Panc1 (cell line): Measurements from ENCODE around the gene MYEF2. TPM values are rescaled to one million over a fixed set of nuclear protein-coding genes. Genes with fewer than 3 reads are reported as not detected.

Experiments used
- ATAC-seq: fragments of 200-7000 bp; cut with Tn5 transposase; 2 replicates; pipeline ENCODE4 v1.9.1; 2020; ENCODE audit warnings: mild to moderate bottlenecking, moderate library complexity
- BruUV-seq: library from RNA; stranded (reverse); fragments of 400-500 nt; replicated peaks from 2 replicates; lab custom pipeline; 2021; lab: Mats Ljungman, UMichigan
- CTCF ChIA-PET: fragments of 300-600 bp; sonication (Branson Sonifier 250); formaldehyde crosslinking; loops from one replicate; lab custom pipeline; 2022; ENCODE audit warnings: antibody characterized with exemption; lab: Charles Lee
- POLR2A ChIA-PET: fragments of 300-600 bp; sonication (Branson Sonifier 250); formaldehyde crosslinking; loops from one replicate; lab custom pipeline; 2022; ENCODE audit warnings: antibody characterized with exemption; lab: Charles Lee
- DNase-seq: peaks from one replicate; pipeline ENCODE4 v3.0.0-alpha.2; 2010; ENCODE audit warnings: low read depth, low spot score
- H3K27ac ChIP-seq: 2 replicates; pipeline ENCODE4 v1.5.1; 2011; ENCODE audit warnings: mild to moderate bottlenecking, low read length, inconsistent platforms
- H3K27me3 ChIP-seq: fragments of 200-500 bp; sonication (Bioruptor generic); 2 replicates; pipeline ENCODE4 v1.6.0; 2014; ENCODE audit warnings: low read length, inconsistent platforms; ENCODE audit not compliant: control insufficient read depth, insufficient read depth
- H3K36me3 ChIP-seq: fragments of 200-500 bp; sonication (Bioruptor generic); 2 replicates; pipeline ENCODE4 v1.5.1; 2014; ENCODE audit warnings: inconsistent platforms, mild to moderate bottlenecking, low read length, moderate library complexity; ENCODE audit not compliant: control insufficient read depth, insufficient read depth
- H3K4me1 ChIP-seq: 2 replicates; pipeline ENCODE4 v1.5.1; 2011; ENCODE audit warnings: inconsistent platforms, mild to moderate bottlenecking, low read length, moderate library complexity; ENCODE audit not compliant: control insufficient read depth, insufficient read depth
- H3K4me3 ChIP-seq, 2 experiments: 2 replicates each; pipeline ENCODE4 v1.5.1; 2011 to 2012; ENCODE audit warnings: low read depth in 2 of 2, low read length in 2 of 2, mild to moderate bottlenecking in 2 of 2, inconsistent platforms in 1 of 2, moderate library complexity in 1 of 2
- H3K9me3 ChIP-seq: fragments of 200-500 bp; sonication (Bioruptor generic); 2 replicates; pipeline ENCODE4 v1.5.1; 2014; ENCODE audit warnings: low read depth, mild to moderate bottlenecking, inconsistent platforms, low read length, moderate library complexity; ENCODE audit not compliant: control insufficient read depth, insufficient read depth
- CTCF ChIP-seq: fragments of 450-650 bp; IDR thresholded peaks from 2 replicates; pipeline ENCODE4 v1.5.1; 2017; ENCODE audit warnings: mild to moderate bottlenecking
- POLR2AphosphoS5 ChIP-seq: IDR thresholded peaks from 2 replicates; pipeline ENCODE4 v1.6.1; 2012; ENCODE audit warnings: mild to moderate bottlenecking, low read depth, low read length, moderate library complexity
- SIN3A ChIP-seq: IDR thresholded peaks from 2 replicates; pipeline ENCODE4 v1.6.1; 2012; ENCODE audit warnings: low read depth, mild to moderate bottlenecking, low read length, moderate library complexity, borderline replicate concordance; ENCODE audit not compliant: insufficient read depth
- TCF7L2 ChIP-seq: IDR thresholded peaks from 2 replicates; pipeline ENCODE4 v1.6.1; 2011; ENCODE audit warnings: mild to moderate bottlenecking, low read depth, low read length, inconsistent platforms
- in situ Hi-C: cut with HindIII; loops from 2 replicates; pipeline ENCODE4 v1.10.0; 2016; ENCODE audit warnings: low sequenced_read_pairs, low pct_unique_long_range_greater_than_20kb
- intact Hi-C: fragments of 100-400 bp; cut with micrococcal nuclease; formaldehyde crosslinking; loops from one replicate; pipeline ENCODE4 v1.10.0; 2022; ENCODE audit not compliant: unreplicated experiment
- total RNA-seq: library from RNA; stranded (reverse); gene quantifications from one replicate; pipeline ENCODE4 v1.2.1, GENCODE V29; 2021; ENCODE audit not compliant: unreplicated experiment
- TF ChIP-seq, protein P1 (sequence below), 2 experiments: IDR thresholded peaks; 2 replicates each; pipeline ENCODE4 v1.6.1; 2011 to 2012; ENCODE audit warnings: low read depth in 2 of 2, control low read depth in 1 of 2, low read length in 1 of 2, mild to moderate bottlenecking in 1 of 2, moderate library complexity in 1 of 2; ENCODE audit not compliant: insufficient read depth in 1 of 2

The MYEF2 gene
- total RNA-seq, 1 experiment from 2014 or later = 71.3 TPM

DNA sequence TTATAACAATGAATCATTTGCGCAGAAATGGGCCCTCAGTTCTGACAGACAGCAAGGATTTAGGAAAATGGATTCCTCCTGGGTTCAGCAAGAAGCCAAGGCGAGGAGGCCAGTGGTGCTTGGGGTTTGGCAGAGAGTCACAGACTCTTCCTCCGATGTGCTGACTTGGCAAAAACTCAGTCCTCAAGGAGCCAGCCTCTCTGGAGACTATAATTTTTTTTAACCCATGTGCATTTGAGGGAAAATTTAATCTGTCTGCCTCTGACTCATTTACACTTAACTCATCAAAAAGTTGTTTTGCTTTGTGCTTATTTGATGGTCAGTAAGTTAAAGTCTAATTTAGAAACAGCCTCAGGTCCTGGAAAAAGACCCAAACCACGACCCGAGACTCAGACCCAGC lies 91.5 kb downstream of the MYEF2 start:
- Histone ChIP-seq H3K27me3 (no peaks in the 10 kb centered on the region), H3K4me1 (no peaks in the 10 kb centered on the region), H3K4me3 (no peak overlapping the region), H3K36me3 (no peaks in the 10 kb centered on the region), H3K27ac (no peak overlapping the region), H3K9me3 (no peaks in the 10 kb centered on the region)
- BruUV-seq = no TSS peak
- no peak for DNase-seq
- in situ Hi-C loops (no loop called here), intact Hi-C loops (no loop called here)
- no peak for ATAC-seq
- TF ChIP-seq SIN3A = no peak
- TF ChIP-seq, protein P1, sequence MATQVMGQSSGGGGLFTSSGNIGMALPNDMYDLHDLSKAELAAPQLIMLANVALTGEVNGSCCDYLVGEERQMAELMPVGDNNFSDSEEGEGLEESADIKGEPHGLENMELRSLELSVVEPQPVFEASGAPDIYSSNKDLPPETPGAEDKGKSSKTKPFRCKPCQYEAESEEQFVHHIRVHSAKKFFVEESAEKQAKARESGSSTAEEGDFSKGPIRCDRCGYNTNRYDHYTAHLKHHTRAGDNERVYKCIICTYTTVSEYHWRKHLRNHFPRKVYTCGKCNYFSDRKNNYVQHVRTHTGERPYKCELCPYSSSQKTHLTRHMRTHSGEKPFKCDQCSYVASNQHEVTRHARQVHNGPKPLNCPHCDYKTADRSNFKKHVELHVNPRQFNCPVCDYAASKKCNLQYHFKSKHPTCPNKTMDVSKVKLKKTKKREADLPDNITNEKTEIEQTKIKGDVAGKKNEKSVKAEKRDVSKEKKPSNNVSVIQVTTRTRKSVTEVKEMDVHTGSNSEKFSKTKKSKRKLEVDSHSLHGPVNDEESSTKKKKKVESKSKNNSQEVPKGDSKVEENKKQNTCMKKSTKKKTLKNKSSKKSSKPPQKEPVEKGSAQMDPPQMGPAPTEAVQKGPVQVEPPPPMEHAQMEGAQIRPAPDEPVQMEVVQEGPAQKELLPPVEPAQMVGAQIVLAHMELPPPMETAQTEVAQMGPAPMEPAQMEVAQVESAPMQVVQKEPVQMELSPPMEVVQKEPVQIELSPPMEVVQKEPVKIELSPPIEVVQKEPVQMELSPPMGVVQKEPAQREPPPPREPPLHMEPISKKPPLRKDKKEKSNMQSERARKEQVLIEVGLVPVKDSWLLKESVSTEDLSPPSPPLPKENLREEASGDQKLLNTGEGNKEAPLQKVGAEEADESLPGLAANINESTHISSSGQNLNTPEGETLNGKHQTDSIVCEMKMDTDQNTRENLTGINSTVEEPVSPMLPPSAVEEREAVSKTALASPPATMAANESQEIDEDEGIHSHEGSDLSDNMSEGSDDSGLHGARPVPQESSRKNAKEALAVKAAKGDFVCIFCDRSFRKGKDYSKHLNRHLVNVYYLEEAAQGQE (IDR thresholded peaks at IDR 0.05; ENCODE audit: insufficient read depth in 1 of 2, low read depth in 2 of 2, low read length in 1 of 2) = no peak
- no peak for TF ChIP-seq TCF7L2
- TF ChIP-seq CTCF = no peak
- TF ChIP-seq POLR2AphosphoS5 = no peak
- ChIA-PET CTCF (no interaction called here), POLR2A (no interaction called here)

- ChIA-PET CTCF (interaction anchor here (0.7 kb wide), 1 partner anchor 261 kb away, joined by 3 read pairs; no protein-coding TSS in a partner anchor), POLR2A (no interaction called here)
- Histone ChIP-seq H3K4me1 (no peaks in the 10 kb centered on the region), H3K36me3 (no peaks in the 10 kb centered on the region), H3K27me3 (no peaks in the 10 kb centered on the region), H3K27ac (no peak overlapping the region), H3K4me3 (no peak overlapping the region), H3K9me3 (no peaks in the 10 kb centered on the region)
- in situ Hi-C loops (no loop called here), intact Hi-C loops (no loop called here)
- TF ChIP-seq SIN3A = no peak
- no peak for TF ChIP-seq POLR2AphosphoS5
- TF ChIP-seq, protein P1 (IDR thresholded peaks at IDR 0.05; ENCODE audit: insufficient read depth in 1 of 2, low read depth in 2 of 2, low read length in 1 of 2) = no peak
- TF ChIP-seq CTCF = no peak
- TF ChIP-seq TCF7L2 = no peak
- DNase-seq (no peak), ATAC-seq (no peak)
- BruUV-seq = no TSS peak
Measured at GRCh38 chr15:48086133-48086532, 92.0 kb downstream of the MYEF2 start.
